Measurements from ENCODE around the gene SAMD4A. TPM values are rescaled to one million over a fixed set of nuclear protein-coding genes. Genes with fewer than 3 reads are reported as not detected.
"Not testable (repeated sequence)": the region's sequence is repeated elsewhere in the genome, so short reads cannot be mapped to it uniquely, and the experiment has no call there.

Gene SAMD4A
- total RNA-seq, 1 donor from 2014 or later = 30.6 TPM

DNA sequence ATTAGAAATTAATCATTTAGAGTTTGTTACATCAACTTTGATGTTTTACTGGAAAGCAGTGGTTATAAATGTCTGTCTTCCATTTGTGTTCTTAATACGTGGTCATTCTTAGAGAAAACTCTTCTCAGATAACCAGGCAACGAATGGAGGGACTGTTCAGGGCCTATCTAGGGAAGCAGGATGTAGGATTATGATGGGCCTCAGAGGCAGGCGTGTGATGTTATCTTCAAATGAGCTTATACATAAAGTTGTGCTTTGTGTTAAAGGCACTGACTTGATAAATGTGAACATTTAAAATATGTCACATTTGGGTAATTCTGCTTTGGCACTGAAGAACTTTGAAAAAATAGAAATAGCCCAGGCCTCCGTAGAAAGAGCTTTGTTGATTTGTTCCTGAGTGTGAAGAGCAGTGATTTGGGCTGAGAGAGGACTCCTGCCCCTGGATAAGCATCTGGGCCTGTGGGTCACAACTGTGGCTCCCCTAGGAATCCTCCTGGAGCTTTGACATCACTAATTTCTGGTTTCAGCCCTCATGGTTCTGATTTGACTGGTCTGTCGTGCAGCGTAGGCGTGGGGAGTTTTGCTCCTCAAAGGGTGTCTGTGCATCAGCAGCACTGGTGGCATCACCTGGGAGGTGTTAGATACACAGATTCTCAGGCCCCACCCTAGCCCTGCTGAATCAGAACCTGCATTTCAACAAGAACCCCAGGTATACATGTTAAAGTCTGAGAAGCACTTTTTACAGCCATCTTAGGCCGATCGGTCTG, 55.4 kb downstream of the SAMD4A start:
- DNase-seq (no peak), ATAC-seq (no peak)
- no peak overlapping the region for H3K4me3 ChIP-seq

DNA sequence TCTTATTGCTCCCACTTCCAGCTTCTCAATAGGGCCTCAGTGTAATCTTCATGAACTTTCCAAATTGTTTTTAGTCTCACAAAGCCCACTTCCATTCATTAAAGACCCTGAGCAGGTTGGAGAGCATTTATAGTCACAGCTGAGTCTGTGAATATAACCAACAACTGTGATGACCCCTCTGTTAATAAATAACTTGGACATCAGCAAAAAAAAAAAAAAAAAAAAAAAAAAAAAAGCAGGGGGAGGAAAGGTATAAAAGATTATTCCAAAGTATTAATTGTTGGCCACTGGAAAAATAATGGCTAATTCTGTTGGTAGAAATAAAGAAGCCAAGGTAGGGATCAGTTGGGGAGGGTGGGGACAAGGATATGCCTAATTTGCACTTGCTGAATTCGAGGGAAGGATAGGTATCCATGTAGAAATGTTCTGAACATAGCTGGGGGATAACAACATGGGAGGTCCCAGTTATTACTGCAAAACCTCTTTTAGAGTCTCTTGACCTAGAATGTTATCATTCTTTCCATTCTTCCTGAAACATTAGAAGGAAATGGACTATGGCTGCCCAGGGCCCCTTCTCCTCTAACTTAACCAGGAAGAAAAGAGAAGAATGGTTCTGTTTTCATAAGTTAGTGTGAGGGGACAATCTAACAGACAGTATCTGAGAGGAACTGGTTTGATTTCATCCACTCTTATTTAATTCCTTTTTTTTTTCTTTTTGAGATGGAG, 56.5 kb downstream of the SAMD4A start:
- Histone ChIP-seq H3K27ac (no peak overlapping the region), H3K9me3 (no peaks in the 10 kb centered on the region), H3K36me3 (no peaks in the 10 kb centered on the region), H3K27me3 (ENCODE audit: low read depth) (no peaks in the 10 kb centered on the region), H3K4me3 (no peak overlapping the region), H3K4me1 (peaks cover 37% of the 10 kb centered on the region)
- TF ChIP-seq, protein P1, sequence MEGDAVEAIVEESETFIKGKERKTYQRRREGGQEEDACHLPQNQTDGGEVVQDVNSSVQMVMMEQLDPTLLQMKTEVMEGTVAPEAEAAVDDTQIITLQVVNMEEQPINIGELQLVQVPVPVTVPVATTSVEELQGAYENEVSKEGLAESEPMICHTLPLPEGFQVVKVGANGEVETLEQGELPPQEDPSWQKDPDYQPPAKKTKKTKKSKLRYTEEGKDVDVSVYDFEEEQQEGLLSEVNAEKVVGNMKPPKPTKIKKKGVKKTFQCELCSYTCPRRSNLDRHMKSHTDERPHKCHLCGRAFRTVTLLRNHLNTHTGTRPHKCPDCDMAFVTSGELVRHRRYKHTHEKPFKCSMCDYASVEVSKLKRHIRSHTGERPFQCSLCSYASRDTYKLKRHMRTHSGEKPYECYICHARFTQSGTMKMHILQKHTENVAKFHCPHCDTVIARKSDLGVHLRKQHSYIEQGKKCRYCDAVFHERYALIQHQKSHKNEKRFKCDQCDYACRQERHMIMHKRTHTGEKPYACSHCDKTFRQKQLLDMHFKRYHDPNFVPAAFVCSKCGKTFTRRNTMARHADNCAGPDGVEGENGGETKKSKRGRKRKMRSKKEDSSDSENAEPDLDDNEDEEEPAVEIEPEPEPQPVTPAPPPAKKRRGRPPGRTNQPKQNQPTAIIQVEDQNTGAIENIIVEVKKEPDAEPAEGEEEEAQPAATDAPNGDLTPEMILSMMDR (IDR thresholded peaks at IDR 0.05) = no peak
- DNase-seq (no peak), ATAC-seq (no peak)
- intact Hi-C loops (cut with DNase I) = no loop called here

More for the DNA sequence above, 55.4 kb downstream of the SAMD4A start:
- H3K27ac ChIP-seq = no peak overlapping the region
- intact Hi-C loops (cut with DNase I) = no loop called here
- no peaks in the 10 kb centered on the region for H3K27me3 ChIP-seq (ENCODE audit: low read depth)
- no peaks in the 10 kb centered on the region for H3K36me3 ChIP-seq
- H3K9me3 ChIP-seq = no peaks in the 10 kb centered on the region
- TF ChIP-seq, protein P1 (IDR thresholded peaks at IDR 0.05) = no peak
- H3K4me1 ChIP-seq = peaks cover 28% of the 10 kb centered on the region

DNA sequence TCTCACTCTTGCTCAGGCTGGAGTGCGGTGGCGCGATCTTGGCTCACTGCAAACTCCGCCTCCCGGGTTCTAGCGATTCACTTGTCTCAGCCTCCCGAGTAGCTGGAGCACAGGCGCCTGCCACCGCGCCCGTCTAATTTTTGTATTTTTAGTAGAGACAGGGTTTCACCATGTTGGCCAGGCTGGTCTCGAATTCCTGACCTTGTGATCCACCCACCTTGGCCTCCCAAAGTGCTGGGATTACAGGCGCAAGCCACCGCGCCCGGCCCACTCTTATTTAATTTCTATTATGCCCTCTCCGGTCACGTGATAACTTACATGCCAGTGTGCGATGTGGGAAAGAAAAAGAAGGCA, 57.1 kb downstream of the SAMD4A start:
- DNase-seq; H3K27me3 ChIP-seq (ENCODE audit: low read depth); H3K27ac ChIP-seq; H3K4me3 ChIP-seq; H3K36me3 ChIP-seq; H3K9me3 ChIP-seq; ATAC-seq; intact Hi-C loops (cut with DNase I): not testable (repeated sequence)
- H3K4me1 ChIP-seq = peaks cover 42% of the 10 kb centered on the region

DNA sequence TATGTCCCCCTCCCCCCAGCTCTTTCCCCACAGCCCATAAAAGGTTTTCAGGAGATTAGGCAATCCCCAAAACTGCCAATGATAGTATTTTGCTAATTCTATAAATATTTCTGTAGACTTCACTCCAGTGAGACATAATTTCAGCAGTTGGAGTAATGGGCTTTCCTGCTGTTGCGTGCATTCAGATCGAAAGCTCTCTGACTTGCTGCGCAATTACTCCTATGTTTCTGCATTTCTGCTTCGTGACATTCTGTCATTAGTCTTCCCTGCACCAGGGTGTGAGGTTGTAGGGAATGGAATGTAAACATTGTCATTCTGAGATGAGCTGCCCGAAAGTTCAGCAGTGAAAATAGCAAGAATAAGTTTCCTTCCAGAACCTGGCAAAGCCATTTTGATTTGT, 58.2 kb downstream of the SAMD4A start:
- Histone ChIP-seq H3K9me3 (no peaks in the 10 kb centered on the region), H3K4me1 (peaks cover 52% of the 10 kb centered on the region), H3K4me3 (no peak overlapping the region), H3K36me3 (no peaks in the 10 kb centered on the region), H3K27ac (no peak overlapping the region), H3K27me3 (ENCODE audit: low read depth) (no peaks in the 10 kb centered on the region)
- TF ChIP-seq, protein P1 (IDR thresholded peaks at IDR 0.05) = no peak
- DNase-seq (no peak), ATAC-seq (no peak)
- intact Hi-C loops (cut with DNase I) = no loop called here

DNA sequence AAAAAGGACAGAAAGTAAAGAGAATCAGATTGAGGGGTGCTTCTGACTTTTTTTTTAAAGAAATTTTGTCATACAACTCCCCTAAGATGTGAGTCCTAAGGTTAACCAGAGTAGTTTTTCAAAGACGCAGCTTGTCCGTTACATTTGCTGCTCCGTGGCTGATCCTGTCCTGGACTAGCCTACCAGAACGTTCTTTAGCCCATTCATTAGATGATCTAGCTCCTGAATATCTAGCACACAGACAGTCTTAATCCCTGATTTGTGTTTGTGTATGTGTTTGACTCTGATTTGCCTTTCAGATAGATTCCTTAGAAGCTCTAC, 60.3 kb downstream of the SAMD4A start:
- Histone ChIP-seq H3K27ac (peak overlapping the region; percentile 84), H3K9me3 (no peaks in the 10 kb centered on the region), H3K4me1 (peaks cover 57% of the 10 kb centered on the region), H3K36me3 (no peaks in the 10 kb centered on the region), H3K4me3 (peak overlapping the region; percentile 34), H3K27me3 (ENCODE audit: low read depth) (no peaks in the 10 kb centered on the region)
- intact Hi-C loops (cut with DNase I) = no loop called here
- TF ChIP-seq, protein P1 (IDR thresholded peaks at IDR 0.05) = no peak
- no peak for DNase-seq
- no peak for ATAC-seq

All from lower lobe of right lung (tissue), 2 donors.